Neural cell (in vitro differentiated cells): Measurements from ENCODE around the gene ABHD12B. TPM values are rescaled to one million over a fixed set of nuclear protein-coding genes. Genes with fewer than 3 reads are reported as not detected.
"Not testable (repeated sequence)": the region's sequence is repeated elsewhere in the genome, so short reads cannot be mapped to it uniquely, and the experiment has no call there.

ENCODE experiments used
- H2AFZ ChIP-seq: fragments of 200-600, 300-800 bp; sonication (generic), shearing (Covaris generic); 2 replicates; pipeline ENCODE4 v1.6.0; 2014; ENCODE audit warnings: low read depth, mild to moderate bottlenecking, antibody characterized with exemption, low read length, moderate library complexity
- H3F3A ChIP-seq: fragments of 200-600 bp; shearing (Covaris generic); 2 replicates; pipeline ENCODE4 v1.6.1; 2016; ENCODE audit warnings: mild to moderate bottlenecking, moderate library complexity, mixed read lengths, antibody characterized with exemption, low read length; ENCODE audit not compliant: insufficient read depth, poor library complexity, severe bottlenecking
- H3K27ac ChIP-seq: fragments of 200-600, 300-800 bp; sonication (generic), shearing (Covaris generic); 2 replicates; pipeline ENCODE4 v1.5.1; 2014; ENCODE audit warnings: mild to moderate bottlenecking, low read length, moderate library complexity
- H3K27me3 ChIP-seq: fragments of 300-800, 200-600 bp; sonication (generic), shearing (Covaris generic); 2 replicates; pipeline ENCODE4 v1.6.0; 2014; ENCODE audit warnings: mild to moderate bottlenecking, low read depth, low read length, moderate library complexity; ENCODE audit not compliant: insufficient read depth
- H3K36me3 ChIP-seq: fragments of 300-800, 200-600 bp; sonication (generic), shearing (Covaris generic); 2 replicates; pipeline ENCODE4 v1.5.1; 2014; ENCODE audit warnings: mild to moderate bottlenecking, antibody characterized with exemption, low read length, moderate library complexity; ENCODE audit not compliant: insufficient read depth
- H3K4me2 ChIP-seq: fragments of 300-800, 200-600 bp; sonication (generic), shearing (Covaris generic); 2 replicates; pipeline ENCODE4 v1.6.0; 2014; ENCODE audit warnings: mild to moderate bottlenecking, low read length
- H3K4me3 ChIP-seq: fragments of 300-800, 200-600 bp; sonication (generic), shearing (Covaris generic); 2 replicates; pipeline ENCODE4 v1.5.1; 2014; ENCODE audit warnings: mild to moderate bottlenecking, low read length, moderate library complexity
- H3K79me2 ChIP-seq: fragments of 200-600 bp; shearing (Covaris generic); replicated peaks from 2 replicates; pipeline ENCODE4 v1.6.0; 2014; ENCODE audit warnings: mild to moderate bottlenecking, low read length, moderate library complexity; ENCODE audit not compliant: insufficient read depth
- H3K9ac ChIP-seq: fragments of 300-800, 200-600 bp; sonication (generic), shearing (Covaris generic); 2 replicates; pipeline ENCODE4 v1.6.1; 2016; ENCODE audit warnings: mild to moderate bottlenecking, low read length, mixed read lengths
- H3K9me2 ChIP-seq: fragments of 200-600 bp; shearing (Covaris generic); 2 replicates; pipeline ENCODE4 v1.6.1; 2016; ENCODE audit warnings: mild to moderate bottlenecking, low read length, mixed read lengths; ENCODE audit not compliant: insufficient read depth
- H3K9me3 ChIP-seq: fragments of 200-600, 300-800 bp; sonication (generic), shearing (Covaris generic); 2 replicates; pipeline ENCODE4 v1.6.1; 2016; ENCODE audit warnings: mild to moderate bottlenecking, mixed run types, low read length, moderate library complexity, mixed read lengths
- H4K20me1 ChIP-seq: fragments of 200-600 bp; shearing (Covaris generic); 2 replicates; pipeline ENCODE4 v1.6.1; 2016; ENCODE audit warnings: mild to moderate bottlenecking, mixed run types; ENCODE audit not compliant: insufficient read depth
- EP300 ChIP-seq: fragments of 450-650 bp; conservative IDR thresholded peaks from 2 replicates; pipeline ENCODE4 v1.6.1; 2014; ENCODE audit warnings: antibody characterized with exemption, mild to moderate bottlenecking, moderate library complexity; ENCODE audit not compliant: poor library complexity, severe bottlenecking
- EZH2 ChIP-seq: fragments of 200-600, 300-800 bp; shearing (Covaris generic), sonication (generic); IDR thresholded peaks from 2 replicates; pipeline ENCODE4 v1.6.1; 2014; ENCODE audit warnings: antibody characterized with exemption, low read length, borderline replicate concordance, mild to moderate bottlenecking; ENCODE audit not compliant: insufficient read depth, poor library complexity, severe bottlenecking
- MXI1 ChIP-seq: fragments of 450-650 bp; conservative IDR thresholded peaks from 2 replicates; pipeline ENCODE4 v1.6.1; 2014; ENCODE audit warnings: antibody characterized with exemption, mild to moderate bottlenecking; ENCODE audit not compliant: poor library complexity, severe bottlenecking
- POLR2AphosphoS5 ChIP-seq: IDR thresholded peaks from 2 replicates; pipeline ENCODE4 v1.6.1; 2012
- RAD21 ChIP-seq: fragments of 450-650 bp; conservative IDR thresholded peaks from 2 replicates; pipeline ENCODE4 v1.6.1; 2014; ENCODE audit warnings: antibody characterized with exemption, mild to moderate bottlenecking, moderate library complexity
- REST ChIP-seq: IDR thresholded peaks from 2 replicates; pipeline ENCODE4 v1.6.1; 2012; ENCODE audit warnings: borderline replicate concordance
- SMC3 ChIP-seq: fragments of 450-650 bp; conservative IDR thresholded peaks from 2 replicates; pipeline ENCODE4 v1.6.1; 2014; ENCODE audit warnings: antibody characterized with exemption, mild to moderate bottlenecking, moderate library complexity; ENCODE audit not compliant: poor library complexity
- TAF1 ChIP-seq: IDR thresholded peaks from 2 replicates; pipeline ENCODE4 v1.6.1; 2012; ENCODE audit warnings: low read depth
- polyA plus RNA-seq: library from polyadenylated mRNA; depleted of rRNA; stranded (reverse); fragments of >200 nt; gene quantifications from 2 replicates; pipeline ENCODE4 v1.2.3, GENCODE V29; 2014
- TF ChIP-seq, protein P1 (sequence below): fragments of 450-650 bp; IDR thresholded peaks from 2 replicates; pipeline ENCODE4 v1.5.1; 2014; ENCODE audit warnings: antibody characterized with exemption, mild to moderate bottlenecking, moderate library complexity; ENCODE audit not compliant: poor library complexity, severe bottlenecking

The ABHD12B gene
- polyA plus RNA-seq, 1 donor from 2014 or later: not detected

DNA sequence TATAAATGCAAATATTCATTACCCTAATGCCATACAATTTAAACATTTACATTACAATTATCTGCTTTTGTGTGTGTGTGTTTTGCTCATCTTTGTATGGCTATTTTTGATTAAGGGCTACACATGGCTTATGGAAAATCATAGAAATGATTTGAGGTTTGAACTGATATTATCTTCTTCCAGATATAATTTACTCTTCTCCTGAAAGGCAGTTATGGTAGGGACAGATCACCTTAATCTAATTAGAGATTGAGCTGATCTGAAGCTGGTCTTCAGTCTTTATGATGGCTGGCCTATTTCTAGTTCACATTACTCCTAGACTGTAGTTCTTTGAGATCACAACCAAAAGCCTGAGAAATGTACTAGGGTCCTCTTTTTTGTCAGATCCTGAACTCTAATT, 15.6 kb downstream of the ABHD12B start:
- no peaks in the 10 kb centered on the region for H3K9me2 ChIP-seq
- H3K4me2 ChIP-seq: no peak overlapping the region
- H3K27ac ChIP-seq: no peak overlapping the region
- H2AFZ ChIP-seq: no peak overlapping the region
- H3K27me3 ChIP-seq: no peaks in the 10 kb centered on the region
- no peaks in the 10 kb centered on the region for H3K36me3 ChIP-seq
- H3K79me2 ChIP-seq: no peaks in the 10 kb centered on the region
- no peaks in the 10 kb centered on the region for H3K9me3 ChIP-seq
- H3F3A ChIP-seq: no peaks in the 10 kb centered on the region
- H3K4me3 ChIP-seq: no peak overlapping the region
- TF ChIP-seq MXI1: no peak
- no peak for TF ChIP-seq POLR2AphosphoS5
- TF ChIP-seq EP300: no peak
- no peak for TF ChIP-seq EZH2
- no peak for TF ChIP-seq TAF1
- TF ChIP-seq REST: no peak
- no peak for TF ChIP-seq RAD21
- no peak for TF ChIP-seq SMC3
- TF ChIP-seq, protein P1, sequence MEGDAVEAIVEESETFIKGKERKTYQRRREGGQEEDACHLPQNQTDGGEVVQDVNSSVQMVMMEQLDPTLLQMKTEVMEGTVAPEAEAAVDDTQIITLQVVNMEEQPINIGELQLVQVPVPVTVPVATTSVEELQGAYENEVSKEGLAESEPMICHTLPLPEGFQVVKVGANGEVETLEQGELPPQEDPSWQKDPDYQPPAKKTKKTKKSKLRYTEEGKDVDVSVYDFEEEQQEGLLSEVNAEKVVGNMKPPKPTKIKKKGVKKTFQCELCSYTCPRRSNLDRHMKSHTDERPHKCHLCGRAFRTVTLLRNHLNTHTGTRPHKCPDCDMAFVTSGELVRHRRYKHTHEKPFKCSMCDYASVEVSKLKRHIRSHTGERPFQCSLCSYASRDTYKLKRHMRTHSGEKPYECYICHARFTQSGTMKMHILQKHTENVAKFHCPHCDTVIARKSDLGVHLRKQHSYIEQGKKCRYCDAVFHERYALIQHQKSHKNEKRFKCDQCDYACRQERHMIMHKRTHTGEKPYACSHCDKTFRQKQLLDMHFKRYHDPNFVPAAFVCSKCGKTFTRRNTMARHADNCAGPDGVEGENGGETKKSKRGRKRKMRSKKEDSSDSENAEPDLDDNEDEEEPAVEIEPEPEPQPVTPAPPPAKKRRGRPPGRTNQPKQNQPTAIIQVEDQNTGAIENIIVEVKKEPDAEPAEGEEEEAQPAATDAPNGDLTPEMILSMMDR: no peak
- H3K9ac ChIP-seq: no peak overlapping the region
- no peaks in the 10 kb centered on the region for H4K20me1 ChIP-seq

- no peaks in the 10 kb centered on the region for H3K79me2 ChIP-seq
- H3K36me3 ChIP-seq: no peaks in the 10 kb centered on the region
- H3K27ac ChIP-seq: no peak overlapping the region
- H3K9me2 ChIP-seq: no peaks in the 10 kb centered on the region
- no peaks in the 10 kb centered on the region for H3F3A ChIP-seq
- TF ChIP-seq POLR2AphosphoS5: no peak
- no peak overlapping the region for H3K4me3 ChIP-seq
- no peaks in the 10 kb centered on the region for H3K27me3 ChIP-seq
- no peak overlapping the region for H2AFZ ChIP-seq
- no peaks in the 10 kb centered on the region for H4K20me1 ChIP-seq
- no peak overlapping the region for H3K9ac ChIP-seq
- H3K4me2 ChIP-seq: no peak overlapping the region
- H3K9me3 ChIP-seq: no peaks in the 10 kb centered on the region
Measured at GRCh38 chr14:50892255-50892654, 20.4 kb downstream of the ABHD12B start.

- not testable (repeated sequence) for H3K9ac ChIP-seq, H2AFZ ChIP-seq, H3K27ac ChIP-seq, H3K4me3 ChIP-seq, H4K20me1 ChIP-seq, H3K27me3 ChIP-seq, H3K9me3 ChIP-seq, H3K79me2 ChIP-seq, H3K9me2 ChIP-seq, H3F3A ChIP-seq, H3K36me3 ChIP-seq, H3K4me2 ChIP-seq
Measured at GRCh38 chr14:50896421-50896820, 24.6 kb downstream of the ABHD12B start.

DNA sequence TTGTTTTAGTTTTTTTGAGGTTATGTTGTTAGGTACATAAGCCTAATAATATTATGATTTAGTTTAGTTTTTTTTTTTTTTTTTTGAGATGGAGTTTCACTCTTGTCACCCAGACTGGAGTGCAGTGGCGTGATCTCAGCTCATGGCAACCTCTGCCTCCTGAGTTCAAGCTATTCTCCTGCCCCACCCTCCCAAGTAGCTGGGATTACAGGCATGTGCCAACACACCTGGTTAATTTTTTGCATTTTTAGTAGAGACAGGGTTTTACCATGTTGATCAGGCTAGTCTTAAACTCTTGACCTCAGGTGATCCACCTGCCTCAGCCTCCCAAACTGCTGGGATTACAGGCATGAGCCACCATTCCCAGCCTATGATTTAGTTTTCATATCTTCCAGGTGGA, 25.2 kb downstream of the ABHD12B start:
- not testable (repeated sequence) for H3K4me2 ChIP-seq, H4K20me1 ChIP-seq, H3K36me3 ChIP-seq, H3K27ac ChIP-seq, H3K9me2 ChIP-seq, H3K9ac ChIP-seq, H3K9me3 ChIP-seq, H3K79me2 ChIP-seq, H3K4me3 ChIP-seq, H2AFZ ChIP-seq, H3K27me3 ChIP-seq, H3F3A ChIP-seq
